Measurements from ENCODE around the gene TMEM140. TPM values are rescaled to one million over a fixed set of nuclear protein-coding genes. Genes with fewer than 3 reads are reported as not detected.

The TMEM140 gene
- total and polyA plus RNA-seq, 2 of the 13 experiments (the other 11 are each of a cell fraction or from before 2014, with no cell fraction given) = 9.2 to 21.7 TPM

- TF ChIP-seq, protein P1, sequence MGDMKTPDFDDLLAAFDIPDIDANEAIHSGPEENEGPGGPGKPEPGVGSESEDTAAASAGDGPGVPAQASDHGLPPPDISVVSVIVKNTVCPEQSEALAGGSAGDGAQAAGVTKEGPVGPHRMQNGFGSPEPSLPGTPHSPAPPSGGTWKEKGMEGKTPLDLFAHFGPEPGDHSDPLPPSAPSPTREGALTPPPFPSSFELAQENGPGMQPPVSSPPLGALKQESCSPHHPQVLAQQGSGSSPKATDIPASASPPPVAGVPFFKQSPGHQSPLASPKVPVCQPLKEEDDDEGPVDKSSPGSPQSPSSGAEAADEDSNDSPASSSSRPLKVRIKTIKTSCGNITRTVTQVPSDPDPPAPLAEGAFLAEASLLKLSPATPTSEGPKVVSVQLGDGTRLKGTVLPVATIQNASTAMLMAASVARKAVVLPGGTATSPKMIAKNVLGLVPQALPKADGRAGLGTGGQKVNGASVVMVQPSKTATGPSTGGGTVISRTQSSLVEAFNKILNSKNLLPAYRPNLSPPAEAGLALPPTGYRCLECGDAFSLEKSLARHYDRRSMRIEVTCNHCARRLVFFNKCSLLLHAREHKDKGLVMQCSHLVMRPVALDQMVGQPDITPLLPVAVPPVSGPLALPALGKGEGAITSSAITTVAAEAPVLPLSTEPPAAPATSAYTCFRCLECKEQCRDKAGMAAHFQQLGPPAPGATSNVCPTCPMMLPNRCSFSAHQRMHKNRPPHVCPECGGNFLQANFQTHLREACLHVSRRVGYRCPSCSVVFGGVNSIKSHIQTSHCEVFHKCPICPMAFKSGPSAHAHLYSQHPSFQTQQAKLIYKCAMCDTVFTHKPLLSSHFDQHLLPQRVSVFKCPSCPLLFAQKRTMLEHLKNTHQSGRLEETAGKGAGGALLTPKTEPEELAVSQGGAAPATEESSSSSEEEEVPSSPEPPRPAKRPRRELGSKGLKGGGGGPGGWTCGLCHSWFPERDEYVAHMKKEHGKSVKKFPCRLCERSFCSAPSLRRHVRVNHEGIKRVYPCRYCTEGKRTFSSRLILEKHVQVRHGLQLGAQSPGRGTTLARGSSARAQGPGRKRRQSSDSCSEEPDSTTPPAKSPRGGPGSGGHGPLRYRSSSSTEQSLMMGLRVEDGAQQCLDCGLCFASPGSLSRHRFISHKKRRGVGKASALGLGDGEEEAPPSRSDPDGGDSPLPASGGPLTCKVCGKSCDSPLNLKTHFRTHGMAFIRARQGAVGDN (CRISPR knock-in tag; IDR thresholded peaks at IDR 0.05) = peak; percentile 97
- TF ChIP-seq CREB1 (IDR thresholded peaks at IDR 0.05) = no peak
- 0 out of 2 replicates have a peak, but pooled peaks have one; percentile 5 for TF ChIP-seq CREB1 (CRISPR knock-in tag; IDR thresholded peaks at IDR 0.05)
- TF ChIP-seq, protein P2, sequence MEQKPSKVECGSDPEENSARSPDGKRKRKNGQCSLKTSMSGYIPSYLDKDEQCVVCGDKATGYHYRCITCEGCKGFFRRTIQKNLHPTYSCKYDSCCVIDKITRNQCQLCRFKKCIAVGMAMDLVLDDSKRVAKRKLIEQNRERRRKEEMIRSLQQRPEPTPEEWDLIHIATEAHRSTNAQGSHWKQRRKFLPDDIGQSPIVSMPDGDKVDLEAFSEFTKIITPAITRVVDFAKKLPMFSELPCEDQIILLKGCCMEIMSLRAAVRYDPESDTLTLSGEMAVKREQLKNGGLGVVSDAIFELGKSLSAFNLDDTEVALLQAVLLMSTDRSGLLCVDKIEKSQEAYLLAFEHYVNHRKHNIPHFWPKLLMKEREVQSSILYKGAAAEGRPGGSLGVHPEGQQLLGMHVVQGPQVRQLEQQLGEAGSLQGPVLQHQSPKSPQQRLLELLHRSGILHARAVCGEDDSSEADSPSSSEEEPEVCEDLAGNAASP (CRISPR knock-in tag; IDR thresholded peaks at IDR 0.05; ENCODE audit: borderline replicate concordance) = 0 out of 2 replicates have a peak, but pooled peaks have one; percentile 24
- TF ChIP-seq ZNF577 (CRISPR knock-in tag; IDR thresholded peaks at IDR 0.05; ENCODE audit: borderline replicate concordance, low read depth) = no peak
- TF ChIP-seq ZNF607 (CRISPR knock-in tag; IDR thresholded peaks at IDR 0.05; ENCODE audit: borderline replicate concordance) = peak; percentile 46; the same call in 1 of the 2 replicates
- no peak; the same call in 1 of the 2 replicates for TF ChIP-seq ZNF33A (CRISPR knock-in tag; IDR thresholded peaks at IDR 0.05; ENCODE audit: borderline replicate concordance)
- TF ChIP-seq ZNF224 (CRISPR knock-in tag; IDR thresholded peaks at IDR 0.05) = peak; percentile 21; the same call in 1 of the 2 replicates
- peak; percentile 21; the same call in 1 of the 2 replicates for TF ChIP-seq ZFP36L1 (CRISPR knock-in tag; IDR thresholded peaks at IDR 0.05)
- TF ChIP-seq, protein P3, sequence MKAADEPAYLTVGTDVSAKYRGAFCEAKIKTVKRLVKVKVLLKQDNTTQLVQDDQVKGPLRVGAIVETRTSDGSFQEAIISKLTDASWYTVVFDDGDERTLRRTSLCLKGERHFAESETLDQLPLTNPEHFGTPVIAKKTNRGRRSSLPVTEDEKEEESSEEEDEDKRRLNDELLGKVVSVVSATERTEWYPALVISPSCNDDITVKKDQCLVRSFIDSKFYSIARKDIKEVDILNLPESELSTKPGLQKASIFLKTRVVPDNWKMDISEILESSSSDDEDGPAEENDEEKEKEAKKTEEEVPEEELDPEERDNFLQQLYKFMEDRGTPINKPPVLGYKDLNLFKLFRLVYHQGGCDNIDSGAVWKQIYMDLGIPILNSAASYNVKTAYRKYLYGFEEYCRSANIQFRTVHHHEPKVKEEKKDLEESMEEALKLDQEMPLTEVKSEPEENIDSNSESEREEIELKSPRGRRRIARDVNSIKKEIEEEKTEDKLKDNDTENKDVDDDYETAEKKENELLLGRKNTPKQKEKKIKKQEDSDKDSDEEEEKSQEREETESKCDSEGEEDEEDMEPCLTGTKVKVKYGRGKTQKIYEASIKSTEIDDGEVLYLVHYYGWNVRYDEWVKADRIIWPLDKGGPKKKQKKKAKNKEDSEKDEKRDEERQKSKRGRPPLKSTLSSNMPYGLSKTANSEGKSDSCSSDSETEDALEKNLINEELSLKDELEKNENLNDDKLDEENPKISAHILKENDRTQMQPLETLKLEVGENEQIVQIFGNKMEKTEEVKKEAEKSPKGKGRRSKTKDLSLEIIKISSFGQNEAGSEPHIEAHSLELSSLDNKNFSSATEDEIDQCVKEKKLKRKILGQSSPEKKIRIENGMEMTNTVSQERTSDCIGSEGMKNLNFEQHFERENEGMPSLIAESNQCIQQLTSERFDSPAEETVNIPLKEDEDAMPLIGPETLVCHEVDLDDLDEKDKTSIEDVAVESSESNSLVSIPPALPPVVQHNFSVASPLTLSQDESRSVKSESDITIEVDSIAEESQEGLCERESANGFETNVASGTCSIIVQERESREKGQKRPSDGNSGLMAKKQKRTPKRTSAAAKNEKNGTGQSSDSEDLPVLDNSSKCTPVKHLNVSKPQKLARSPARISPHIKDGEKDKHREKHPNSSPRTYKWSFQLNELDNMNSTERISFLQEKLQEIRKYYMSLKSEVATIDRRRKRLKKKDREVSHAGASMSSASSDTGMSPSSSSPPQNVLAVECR (CRISPR knock-in tag; IDR thresholded peaks at IDR 0.05; ENCODE audit: borderline replicate concordance) = peak; percentile 85
- peak; percentile 61 for TF ChIP-seq RXRB (CRISPR knock-in tag; IDR thresholded peaks at IDR 0.05; ENCODE audit: borderline replicate concordance)
Observed at GRCh38 chr7:135170274-135170997, 22.6 kb downstream of the TMEM140 start, which contains the start of gene CYREN (continued).
